Medulla oblongata (tissue), 1 donor: ENCODE measurements around the gene VAC14.
A peak's percentile ranks its signal among the peaks of the same experiment; 100 is the strongest.

Experiments used
- DNase-seq: peaks from one replicate; pipeline ENCODE4 v3.0.0-alpha.2; 2015; ENCODE audit errors: extremely low spot score

The VAC14 gene

GRCh38 chr16:70760221-70760620 lies 40.7 kb downstream of the VAC14 start:
- no peak for DNase-seq

- DNase-seq: no peak
These were observed 41.3 kb downstream of the VAC14 start for GRCh38 chr16:70759666-70760065.

- no peak for DNase-seq
These were observed 42.2 kb downstream of the VAC14 start for GRCh38 chr16:70758786-70759185.

DNA sequence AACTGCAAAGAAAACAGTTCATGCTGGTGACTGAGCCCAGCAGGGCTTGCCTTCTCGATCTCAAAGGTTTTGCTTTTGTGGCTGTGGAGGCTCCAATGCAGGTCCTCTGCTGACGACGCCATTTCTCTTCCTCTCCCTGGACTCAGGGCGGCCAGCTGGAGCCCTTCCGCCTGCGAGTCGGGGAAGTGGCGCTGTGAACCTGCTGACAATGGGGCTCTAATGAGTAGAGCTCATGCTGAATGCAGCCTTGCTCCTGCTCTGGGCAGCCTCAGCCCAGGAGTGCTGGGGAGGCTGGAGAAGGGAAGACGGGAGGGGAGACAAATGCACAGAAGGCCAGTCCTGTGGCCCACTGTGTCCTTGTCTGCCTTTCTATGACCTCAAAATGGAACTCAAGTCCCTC lies 43.8 kb downstream of the VAC14 start:
- DNase-seq: no peak

- DNase-seq: no peak
These were observed 44.9 kb downstream of the VAC14 start for GRCh38 chr16:70756071-70756470.

- DNase-seq: peak; percentile 49
These were observed 45.9 kb downstream of the VAC14 start for GRCh38 chr16:70754851-70755600.

- DNase-seq: no peak
These were observed 46.6 kb downstream of the VAC14 start for GRCh38 chr16:70754371-70754770.

- DNase-seq: no peak
These were observed 47.1 kb downstream of the VAC14 start for GRCh38 chr16:70753694-70754325.

- no peak for DNase-seq
These were observed 47.7 kb downstream of the VAC14 start for GRCh38 chr16:70753228-70753627.

DNA sequence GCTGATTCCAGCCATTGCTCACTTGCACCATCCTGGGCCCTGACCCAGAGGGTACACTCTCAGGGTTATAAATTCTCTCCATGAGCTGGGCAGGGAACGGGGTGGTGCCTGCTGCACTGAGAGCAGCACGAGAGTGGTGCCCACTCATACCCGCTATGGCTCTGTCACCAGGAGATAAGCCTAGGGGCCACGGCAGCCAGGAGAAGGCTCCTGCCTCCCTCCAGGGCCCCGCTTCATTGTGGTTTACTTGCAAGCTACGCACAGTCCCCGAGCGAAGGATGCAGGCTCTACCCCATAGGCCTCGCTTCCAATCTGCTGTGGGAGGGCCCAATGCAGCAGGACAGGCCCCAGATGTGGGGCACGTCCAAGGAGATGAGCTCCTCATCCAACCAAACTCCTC lies 48.5 kb downstream of the VAC14 start:
- no peak for DNase-seq

- DNase-seq: no peak
These were observed 49.4 kb downstream of the VAC14 start for GRCh38 chr16:70751593-70751992.

- DNase-seq: peak; percentile 62
These were observed 50.0 kb downstream of the VAC14 start for GRCh38 chr16:70750893-70751467.

DNA sequence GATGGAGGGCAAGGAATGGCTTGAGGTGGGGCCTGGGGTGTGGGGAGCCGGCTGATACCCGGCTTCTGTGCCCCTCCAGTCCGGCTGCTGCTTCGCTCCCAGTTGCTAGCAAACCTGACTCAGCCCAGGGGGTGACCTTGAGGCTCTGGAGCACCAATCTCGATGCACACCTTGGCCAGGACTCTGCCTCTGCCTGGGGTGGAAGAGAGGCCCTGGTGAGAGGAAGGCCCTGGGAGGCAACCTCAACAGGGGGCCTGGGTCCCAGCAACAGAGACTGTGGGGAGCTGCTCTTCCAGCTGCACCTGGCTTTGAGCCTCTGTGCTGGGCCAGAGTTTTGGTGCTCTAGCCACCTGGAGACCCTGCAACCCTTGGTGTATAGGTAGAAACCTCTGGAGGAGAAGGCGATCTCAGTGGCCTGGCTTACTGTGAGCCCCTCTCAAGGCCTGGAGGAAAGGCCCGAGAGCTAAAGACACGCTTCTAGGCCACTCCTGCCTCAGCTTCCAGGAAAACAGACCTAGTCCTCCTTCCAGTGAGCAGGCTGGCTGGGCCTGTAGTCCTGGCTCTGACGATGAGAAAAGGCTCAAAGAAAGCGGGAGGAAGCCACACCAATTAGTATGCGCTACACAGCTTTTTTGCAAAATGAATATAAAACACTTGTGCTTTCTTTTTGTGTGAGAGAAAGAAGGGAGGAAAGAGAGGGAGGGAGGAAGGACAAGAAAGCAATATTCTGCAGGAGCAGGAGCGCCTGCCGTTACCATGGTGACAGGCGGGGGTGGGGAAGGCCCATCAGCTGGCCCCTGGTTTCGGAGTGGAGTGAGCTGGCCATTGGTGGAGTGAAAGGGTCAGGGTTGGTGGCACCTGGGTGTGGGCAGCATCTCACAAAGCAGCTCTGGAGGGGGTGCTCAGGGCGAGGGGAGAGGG lies 51.0 kb downstream of the VAC14 start:
- peak; percentile 73 for DNase-seq

DNA sequence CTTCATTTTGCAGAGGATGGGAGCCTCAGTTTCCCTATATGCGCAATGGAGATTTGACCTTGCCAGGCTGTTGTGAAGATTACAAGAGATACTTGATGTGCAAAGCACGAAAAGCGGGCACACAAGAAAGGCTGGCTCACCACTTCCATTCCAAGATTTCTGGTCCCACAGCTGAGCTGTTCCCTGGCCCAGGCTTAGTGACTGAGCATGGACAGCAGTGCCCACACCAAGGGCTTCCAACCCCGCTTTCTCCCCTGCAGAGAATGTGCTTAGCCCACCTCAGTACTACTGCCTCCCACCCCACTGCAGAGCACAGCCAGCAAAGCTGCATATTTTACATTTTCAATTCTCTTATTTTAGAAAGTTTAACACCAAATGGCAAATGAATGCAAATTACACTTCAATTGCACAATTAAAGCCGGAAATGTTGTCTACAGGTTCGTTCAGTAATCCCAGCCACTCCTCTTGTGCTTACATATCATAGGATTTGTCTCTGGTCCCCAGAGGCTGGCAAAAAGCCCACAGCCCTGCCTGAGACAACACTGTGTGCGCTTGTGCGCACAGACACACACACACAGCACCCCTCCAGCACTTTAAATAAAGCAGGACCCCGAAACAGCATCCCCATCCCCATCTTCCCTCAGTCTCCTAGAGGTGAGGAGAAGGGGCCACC lies 51.8 kb downstream of the VAC14 start:
- DNase-seq: no peak

- DNase-seq: no peak
These were observed 53.0 kb downstream of the VAC14 start for GRCh38 chr16:70747703-70748631.

DNA sequence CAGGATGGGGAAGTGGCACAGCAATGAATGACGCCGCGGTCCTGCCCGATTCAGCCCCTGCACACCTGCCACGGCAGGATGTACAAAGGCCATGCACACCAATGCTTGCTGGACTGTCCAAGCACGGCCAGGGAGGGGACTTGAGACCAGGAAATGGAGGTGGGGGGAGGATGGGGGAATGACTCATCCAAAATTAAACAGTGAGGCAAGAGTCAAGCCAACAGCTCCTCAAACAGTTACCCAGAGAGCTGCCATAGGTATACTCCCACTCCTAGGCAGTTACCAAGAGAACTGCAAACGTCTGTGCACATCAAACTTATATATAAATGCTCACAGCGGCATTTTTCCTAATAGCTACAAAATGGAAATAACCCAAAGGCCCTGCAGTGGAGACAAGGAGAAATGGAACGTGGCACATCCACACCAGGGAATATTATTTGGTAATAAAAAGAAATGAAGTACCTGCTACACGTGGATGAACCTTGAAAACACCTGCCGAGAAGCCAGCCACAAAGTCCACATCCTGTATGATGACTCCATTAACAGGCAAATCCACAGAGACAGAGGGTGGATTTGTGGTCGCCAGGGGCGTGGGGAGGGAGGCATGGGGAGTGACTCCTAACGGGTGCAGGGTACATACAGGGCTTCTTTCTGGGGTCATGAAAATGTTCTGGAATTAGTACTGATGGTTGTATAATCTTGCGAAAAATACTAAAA lies 54.1 kb downstream of the VAC14 start:
- no peak for DNase-seq

- DNase-seq: no peak
These were observed 54.8 kb downstream of the VAC14 start for GRCh38 chr16:70746040-70746707.

GRCh38 chr16:70745536-70746025 lies 55.4 kb downstream of the VAC14 start:
- no peak for DNase-seq

DNA sequence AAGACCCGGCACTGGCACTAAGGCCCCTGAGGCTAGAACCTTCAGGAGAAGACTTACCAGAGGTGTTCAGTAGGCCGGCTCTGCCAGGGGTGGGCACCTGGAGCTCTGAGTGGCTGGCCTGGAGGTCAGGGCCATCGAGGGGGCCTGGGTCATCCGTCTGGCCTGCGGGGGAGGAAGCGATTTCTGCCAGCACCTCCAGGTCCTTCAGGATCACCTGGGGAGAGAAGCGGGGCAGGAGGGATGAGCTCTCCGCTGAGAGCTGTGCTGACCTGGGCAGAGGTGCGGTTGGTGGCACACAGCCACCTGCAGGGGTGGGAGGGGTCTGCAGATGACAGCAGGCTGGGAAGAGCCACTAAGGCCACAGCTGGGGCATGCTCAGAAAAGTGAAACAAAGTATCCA lies 56.6 kb downstream of the VAC14 start:
- no peak for DNase-seq
